ENCODE results near the gene SDCBP2. TPM values are rescaled to one million over a fixed set of nuclear protein-coding genes. Genes with fewer than 3 reads are reported as not detected.

SDCBP2 gene
- polyA plus RNA-seq, 1 donor (not counting 4 experiments of a cell fraction or from before 2014, with no cell fraction given) = 36.0 TPM

DNA sequence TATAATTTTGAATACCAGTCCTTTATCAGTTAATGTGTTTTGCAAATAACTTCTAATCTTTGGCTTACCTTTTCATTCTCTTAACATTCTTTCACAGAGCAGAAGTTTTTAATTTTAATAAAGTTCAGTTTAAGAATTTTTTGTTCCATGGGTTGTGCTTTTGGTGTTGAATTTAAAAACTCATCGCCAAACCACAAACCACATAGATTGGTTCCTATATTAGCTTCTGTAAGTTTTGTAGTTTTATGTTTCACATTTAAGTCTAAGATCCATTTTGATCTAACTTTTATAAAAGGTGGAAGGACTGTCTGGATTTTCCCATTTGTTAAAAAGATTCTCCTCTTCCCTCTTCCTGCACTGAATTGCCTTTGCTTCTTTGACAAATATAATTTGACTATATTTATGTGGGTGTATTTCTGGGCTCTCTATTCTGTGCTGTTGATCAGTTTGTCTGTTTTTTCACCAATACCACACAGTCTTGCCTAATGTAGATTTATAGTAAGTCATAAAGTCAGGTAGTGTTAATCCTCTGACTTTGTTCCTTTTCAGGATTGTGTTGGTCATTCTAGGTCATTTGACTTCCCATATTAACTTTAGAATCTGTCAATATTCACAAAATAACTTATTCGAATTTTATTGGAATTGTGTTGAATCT is 17.5 kb upstream of the SDCBP2 start:
- no peak overlapping the region for H2AFZ ChIP-seq (ENCODE audit: control insufficient read depth, low read length)
- no peak for FAIRE-seq
- H3K27me3 ChIP-seq (ENCODE audit: control insufficient read depth, extremely low read depth, insufficient read depth, low read length) = no peaks in the 10 kb centered on the region
- dilution Hi-C loops (cut with MboI; ENCODE audit: extremely low pct_ligation_motif_present, low sequenced_read_pairs) = no loop called here
- no peaks in the 10 kb centered on the region for H3K4me1 ChIP-seq (ENCODE audit: control insufficient read depth, extremely low read depth, insufficient read depth, low read length)
- H3K4me3 ChIP-seq (ENCODE audit: control insufficient read depth in 2 of 3, extremely low read depth in 1 of 3, insufficient read depth in 2 of 3, low read depth in 1 of 3, low read length in 3 of 3) = no peak overlapping the region
- no peak overlapping the region for H3K4me2 ChIP-seq (ENCODE audit: control insufficient read depth, extremely low read depth, insufficient read depth, low read depth, low read length)
- TF ChIP-seq, protein P1, sequence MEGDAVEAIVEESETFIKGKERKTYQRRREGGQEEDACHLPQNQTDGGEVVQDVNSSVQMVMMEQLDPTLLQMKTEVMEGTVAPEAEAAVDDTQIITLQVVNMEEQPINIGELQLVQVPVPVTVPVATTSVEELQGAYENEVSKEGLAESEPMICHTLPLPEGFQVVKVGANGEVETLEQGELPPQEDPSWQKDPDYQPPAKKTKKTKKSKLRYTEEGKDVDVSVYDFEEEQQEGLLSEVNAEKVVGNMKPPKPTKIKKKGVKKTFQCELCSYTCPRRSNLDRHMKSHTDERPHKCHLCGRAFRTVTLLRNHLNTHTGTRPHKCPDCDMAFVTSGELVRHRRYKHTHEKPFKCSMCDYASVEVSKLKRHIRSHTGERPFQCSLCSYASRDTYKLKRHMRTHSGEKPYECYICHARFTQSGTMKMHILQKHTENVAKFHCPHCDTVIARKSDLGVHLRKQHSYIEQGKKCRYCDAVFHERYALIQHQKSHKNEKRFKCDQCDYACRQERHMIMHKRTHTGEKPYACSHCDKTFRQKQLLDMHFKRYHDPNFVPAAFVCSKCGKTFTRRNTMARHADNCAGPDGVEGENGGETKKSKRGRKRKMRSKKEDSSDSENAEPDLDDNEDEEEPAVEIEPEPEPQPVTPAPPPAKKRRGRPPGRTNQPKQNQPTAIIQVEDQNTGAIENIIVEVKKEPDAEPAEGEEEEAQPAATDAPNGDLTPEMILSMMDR (optimal IDR thresholded peaks at IDR 0.05 in 1 of 3, IDR thresholded peaks at IDR 0.05 in 1 of 3, conservative IDR thresholded peaks at IDR 0.05 in 1 of 3; ENCODE audit: extremely low read depth in 1 of 3, insufficient read depth in 2 of 3, low read length in 3 of 3) = no peak
- no peak for TF ChIP-seq EZH2 (IDR thresholded peaks at IDR 0.05; ENCODE audit: low read length)
- no peaks in the 10 kb centered on the region for H3K36me3 ChIP-seq (ENCODE audit: control insufficient read depth in 2 of 2, extremely low read depth in 1 of 2, insufficient read depth in 2 of 2, low read length in 2 of 2)
- H3K9me1 ChIP-seq (ENCODE audit: control insufficient read depth, extremely low read depth, insufficient read depth, low read length) = no peaks in the 10 kb centered on the region
- H3K9ac ChIP-seq (ENCODE audit: control insufficient read depth, extremely low read depth, insufficient read depth, low read length) = no peak overlapping the region
- DNase-seq (ENCODE audit: low read depth, low spot score) = no peak
- H3K79me2 ChIP-seq (ENCODE audit: control insufficient read depth, insufficient read depth, low read length) = no peaks in the 10 kb centered on the region
- H3K9me3 ChIP-seq (ENCODE audit: control insufficient read depth, low read depth, low read length) = no peaks in the 10 kb centered on the region
- H4K20me1 ChIP-seq (ENCODE audit: control insufficient read depth, extremely low read depth, insufficient read depth, low read length) = no peaks in the 10 kb centered on the region
- H3K27ac ChIP-seq (ENCODE audit: control insufficient read depth, insufficient read depth, low read length) = no peak overlapping the region

- Histone ChIP-seq H3K9ac (ENCODE audit: control insufficient read depth, extremely low read depth, insufficient read depth, low read length) (no peak overlapping the region), H3K27me3 (ENCODE audit: control insufficient read depth, extremely low read depth, insufficient read depth, low read length) (no peaks in the 10 kb centered on the region), H3K27ac (ENCODE audit: control insufficient read depth, insufficient read depth, low read length) (no peak overlapping the region), H3K4me3 (ENCODE audit: control insufficient read depth in 2 of 3, extremely low read depth in 1 of 3, insufficient read depth in 2 of 3, low read depth in 1 of 3, low read length in 3 of 3) (no peak overlapping the region), H3K4me1 (ENCODE audit: control insufficient read depth, extremely low read depth, insufficient read depth, low read length) (no peaks in the 10 kb centered on the region), H4K20me1 (ENCODE audit: control insufficient read depth, extremely low read depth, insufficient read depth, low read length) (no peaks in the 10 kb centered on the region), H3K36me3 (ENCODE audit: control insufficient read depth in 2 of 2, extremely low read depth in 1 of 2, insufficient read depth in 2 of 2, low read length in 2 of 2) (no peaks in the 10 kb centered on the region), H3K79me2 (ENCODE audit: control insufficient read depth, insufficient read depth, low read length) (no peaks in the 10 kb centered on the region), H3K9me1 (ENCODE audit: control insufficient read depth, extremely low read depth, insufficient read depth, low read length) (no peaks in the 10 kb centered on the region), H2AFZ (ENCODE audit: control insufficient read depth, low read length) (no peak overlapping the region), H3K4me2 (ENCODE audit: control insufficient read depth, extremely low read depth, insufficient read depth, low read depth, low read length) (no peak overlapping the region), H3K9me3 (ENCODE audit: control insufficient read depth, low read depth, low read length) (no peaks in the 10 kb centered on the region)
- TF ChIP-seq EZH2 (IDR thresholded peaks at IDR 0.05; ENCODE audit: low read length) = no peak
- TF ChIP-seq, protein P1 (optimal IDR thresholded peaks at IDR 0.05 in 1 of 3, IDR thresholded peaks at IDR 0.05 in 1 of 3, conservative IDR thresholded peaks at IDR 0.05 in 1 of 3; ENCODE audit: extremely low read depth in 1 of 3, insufficient read depth in 2 of 3, low read length in 3 of 3) = no peak
- no peak for DNase-seq (ENCODE audit: low read depth, low spot score)
- FAIRE-seq = no peak
- dilution Hi-C loops (cut with MboI; ENCODE audit: extremely low pct_ligation_motif_present, low sequenced_read_pairs) = no loop called here
These were observed 16.8 kb upstream of the SDCBP2 start for GRCh38 chr20:1345756-1346093.

Measured in keratinocyte (primary cell).